ENCODE data around the gene MYOM3. TPM values are rescaled to one million over a fixed set of nuclear protein-coding genes. Genes with fewer than 3 reads are reported as not detected.

MYOM3 gene
- total and polyA plus RNA-seq, 2 of the 4 experiments (the other 2 are of a cell fraction), result 0.03 TPM; not detected in 1

GRCh38 chr1:24074817-24075589 lies 36.9 kb downstream of the MYOM3 start:
- CTCF ChIA-PET, result no interaction called here
- no peak for DNase-seq
- TF ChIP-seq CEBPB (IDR thresholded peaks at IDR 0.05; ENCODE audit: low read depth, low read length), result no peak
- TF ChIP-seq USF2 (IDR thresholded peaks at IDR 0.05; ENCODE audit: low read depth, low read length), result no peak
- TF ChIP-seq POLR2A (IDR thresholded peaks at IDR 0.05; ENCODE audit: low read depth, low read length), result no peak
- TF ChIP-seq RCOR1 (IDR thresholded peaks at IDR 0.05; ENCODE audit: insufficient replicate concordance, low read length), result no peak
- TF ChIP-seq NFE2L2 (IDR thresholded peaks at IDR 0.05; ENCODE audit: low read depth, low read length), result no peak
- no peak for TF ChIP-seq RFX5 (IDR thresholded peaks at IDR 0.05; ENCODE audit: low read depth, low read length)
- TF ChIP-seq ELK1 (IDR thresholded peaks at IDR 0.05; ENCODE audit: borderline replicate concordance, low read depth, low read length), result no peak
- no peak for TF ChIP-seq MAFK (IDR thresholded peaks at IDR 0.05; ENCODE audit: low read depth, low read length)
- TF ChIP-seq CTCF (conservative IDR thresholded peaks at IDR 0.05; ENCODE audit: low read depth, low read length), result no peak
- no peak for TF ChIP-seq SMC3 (IDR thresholded peaks at IDR 0.05; ENCODE audit: low read depth, low read length)
- no peak for ATAC-seq (ENCODE audit: low read depth)
- H2BK20ac ChIP-seq (ENCODE audit: low read depth, low read length), result no peak overlapping the region
- in situ Hi-C loops (cut with MboI; ENCODE audit: low sequenced_read_pairs), result no loop called here
- H4K5ac ChIP-seq (ENCODE audit: low read depth, low read length), result no peak overlapping the region
- BruUV-seq (replicated peaks), result no TSS peak
- no peak overlapping the region for H2BK5ac ChIP-seq (ENCODE audit: low read depth, low read length, poor library complexity, severe bottlenecking)
- no peak overlapping the region for H4K8ac ChIP-seq (ENCODE audit: low read depth in 2 of 2, low read length in 2 of 2)
- no peak overlapping the region for H3K27ac ChIP-seq (ENCODE audit: insufficient read depth, low read length)
- no peaks in the 10 kb centered on the region; the same call in 1 of the 2 replicates for H4K20me1 ChIP-seq (ENCODE audit: insufficient read depth, low read length)
- H3K9ac ChIP-seq (ENCODE audit: low read depth, low read length), result no peak overlapping the region
- intact Hi-C loops (cut with micrococcal nuclease), result loop anchor here (5.0 kb wide), 1 partner anchor 547 kb away; no protein-coding TSS in a partner anchor
- no peak overlapping the region for H2BK120ac ChIP-seq (ENCODE audit: low read depth, low read length)
- H3K14ac ChIP-seq (replicated peaks; ENCODE audit: low read depth, low read length), result no peak overlapping the region
- no peaks in the 10 kb centered on the region for H3K36me3 ChIP-seq (ENCODE audit: control insufficient read depth, insufficient read depth, low read length)
- H2AK9ac ChIP-seq (replicated peaks; ENCODE audit: low read depth, low read length, poor library complexity), result no peak overlapping the region
- POLR2A ChIA-PET (ENCODE audit: unreplicated experiment), result no interaction called here
- no peak overlapping the region for H3K4ac ChIP-seq (ENCODE audit: low read depth, low read length)
- H3K27me3 ChIP-seq (ENCODE audit: control insufficient read depth, insufficient read depth, low read length), result peaks cover 36% of the 10 kb centered on the region
- no peak overlapping the region for H2AK5ac ChIP-seq (ENCODE audit: low read depth, low read length)
- dilution Hi-C loops (cut with HindIII; ENCODE audit: low sequenced_read_pairs, unreplicated experiment), result no loop called here
- H3K4me2 ChIP-seq (ENCODE audit: low read depth, low read length), result no peak overlapping the region
- H2AFZ ChIP-seq (replicated peaks; ENCODE audit: low read length, poor library complexity), result no peak overlapping the region
- H3K23ac ChIP-seq (ENCODE audit: low read depth, low read length), result no peak overlapping the region
- no peaks in the 10 kb centered on the region for H3K4me1 ChIP-seq (ENCODE audit: control insufficient read depth, insufficient read depth, low read length)
- H3K79me1 ChIP-seq (ENCODE audit: low read depth in 1 of 2, low read length in 2 of 2), result no peaks in the 10 kb centered on the region
- H3K4me3 ChIP-seq (ENCODE audit: insufficient read depth, low read depth, low read length), result no peak overlapping the region
- H3K9me3 ChIP-seq (ENCODE audit: control insufficient read depth, insufficient read depth, low read length), result no peaks in the 10 kb centered on the region
- H2BK15ac ChIP-seq (ENCODE audit: low read depth, low read length), result no peak overlapping the region
- H4K91ac ChIP-seq (ENCODE audit: insufficient read depth, low read depth, low read length), result no peak overlapping the region
- no peak overlapping the region for H3K56ac ChIP-seq (ENCODE audit: extremely low read depth, insufficient read depth, low read length)
- no peaks in the 10 kb centered on the region for H3K9me1 ChIP-seq (ENCODE audit: insufficient read depth, low read length)
- WGBS, 2 experiments (ENCODE audit: extremely low coverage in 2 of 2, insufficient read length in 1 of 2), result 46% methylated on average over 5 of the region's 15 CpGs; no CpG with 5 or more reads in 1 of the 2 experiments
- no peak overlapping the region for H3K18ac ChIP-seq (ENCODE audit: low read depth, low read length)
